HG03521 (cell line): ENCODE results near the gene MARCHF3.

ENCODE experiments used
- ATAC-seq: cut with Tn5 transposase; IDR thresholded peaks from one replicate; pipeline ENCODE4 v1.9.1; 2021; ENCODE audit warnings: mild to moderate bottlenecking, moderate library complexity; ENCODE audit not compliant: unreplicated experiment

MARCHF3 gene

DNA sequence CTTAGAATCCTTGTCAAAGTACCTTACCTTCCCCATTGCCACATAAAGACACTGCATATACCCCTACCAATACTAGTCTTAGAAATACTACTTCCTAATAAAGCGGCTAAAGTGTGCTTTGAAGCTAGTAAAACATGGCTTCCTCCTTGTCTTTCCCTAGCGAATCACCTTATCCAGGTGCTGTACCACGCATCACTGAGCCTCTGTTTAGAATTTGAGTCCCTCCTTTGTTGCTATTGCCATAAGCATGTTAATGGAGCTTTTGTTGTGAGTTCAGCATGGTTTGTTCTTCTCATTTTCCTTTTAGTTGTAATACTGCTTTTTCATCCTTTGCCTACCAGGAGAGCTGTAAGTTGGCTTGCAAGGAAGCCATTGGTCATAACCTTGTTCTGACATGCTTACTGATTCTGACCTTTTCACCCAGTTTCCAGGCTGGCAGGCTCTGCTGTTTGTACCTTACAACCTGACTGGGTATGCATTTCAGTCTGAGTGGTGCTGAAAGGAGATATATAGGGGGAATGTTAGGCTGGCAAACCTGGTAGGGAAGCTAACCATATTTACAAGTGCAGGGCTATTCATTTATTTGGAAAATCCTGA, 203.6 kb downstream of the MARCHF3 start:
- no peak for ATAC-seq

GRCh38 chr5:126819253-126819652, 211.1 kb downstream of the MARCHF3 start:
- no peak for ATAC-seq

- ATAC-seq: no peak
These were observed 211.6 kb downstream of the MARCHF3 start for GRCh38 chr5:126818736-126819135.
